H9 (cell line): Measurements from ENCODE around the gene RAB9A. TPM values are rescaled to one million over a fixed set of nuclear protein-coding genes. Genes with fewer than 3 reads are reported as not detected.
"Not testable (repeated sequence)": the region's sequence is repeated elsewhere in the genome, so short reads cannot be mapped to it uniquely, and the experiment has no call there.

Experiments used
- DNase-seq: peaks from one replicate; pipeline ENCODE4 v3.0.0-alpha.2; 2017
- H2AFZ ChIP-seq: one replicate; pipeline ENCODE4 v1.6.1; 2013; ENCODE audit warnings: mild to moderate bottlenecking, low read length, control low read depth, moderate library complexity
- H2AK5ac ChIP-seq: 2 replicates; pipeline ENCODE4 v1.6.1; 2013; ENCODE audit warnings: low read length, control low read depth, mixed read lengths; ENCODE audit not compliant: insufficient read length
- H2BK120ac ChIP-seq: one replicate; pipeline ENCODE4 v1.6.1; 2013; ENCODE audit warnings: low read depth, mild to moderate bottlenecking, low read length, control low read depth, inconsistent platforms; ENCODE audit not compliant: poor library complexity, severe bottlenecking
- H2BK12ac ChIP-seq: 2 replicates; pipeline ENCODE4 v1.6.1; 2013; ENCODE audit warnings: low read length, control low read depth, mixed read lengths, low read depth; ENCODE audit not compliant: insufficient read length
- H2BK15ac ChIP-seq: 2 replicates; pipeline ENCODE4 v1.6.1; 2013; ENCODE audit warnings: low read depth, low read length, control low read depth
- H2BK20ac ChIP-seq: one replicate; pipeline ENCODE4 v1.6.1; 2013; ENCODE audit warnings: low read depth, mild to moderate bottlenecking, low read length, control low read depth, inconsistent platforms; ENCODE audit not compliant: poor library complexity, severe bottlenecking
- H2BK5ac ChIP-seq: 2 replicates; pipeline ENCODE4 v1.6.1; 2013; ENCODE audit warnings: low read length, control low read depth, mixed read lengths; ENCODE audit not compliant: insufficient read length
- H3K14ac ChIP-seq: 2 replicates; pipeline ENCODE4 v1.6.1; 2013; ENCODE audit warnings: low read length, control low read depth; ENCODE audit not compliant: insufficient read depth
- H3K18ac ChIP-seq: 2 replicates; pipeline ENCODE4 v1.6.1; 2013; ENCODE audit warnings: low read depth, mild to moderate bottlenecking, mixed read lengths, low read length, control low read depth; ENCODE audit not compliant: insufficient read length
- H3K23ac ChIP-seq: 2 replicates; pipeline ENCODE4 v1.6.1; 2013; ENCODE audit warnings: low read length, control low read depth, mixed read lengths, low read depth; ENCODE audit not compliant: insufficient read length
- H3K23me2 ChIP-seq: 2 replicates; pipeline ENCODE4 v1.6.1; 2013; ENCODE audit warnings: low read depth, mild to moderate bottlenecking, mixed read lengths, low read length, control low read depth; ENCODE audit not compliant: insufficient read length, poor library complexity, severe bottlenecking
- H3K27ac ChIP-seq: 2 replicates; pipeline ENCODE4 v1.5.1; 2013; ENCODE audit warnings: low read length, control low read depth, mixed read lengths, low read depth; ENCODE audit not compliant: insufficient read length
- H3K27me3 ChIP-seq: 2 replicates; pipeline ENCODE4 v1.6.1; 2013; ENCODE audit warnings: low read length, control low read depth, inconsistent platforms; ENCODE audit not compliant: insufficient read depth
- H3K4ac ChIP-seq: 2 replicates; pipeline ENCODE4 v1.6.1; 2013; ENCODE audit warnings: low read depth, mild to moderate bottlenecking, control low read depth, inconsistent platforms, low read length, moderate library complexity
- H3K4me1 ChIP-seq: 2 replicates; pipeline ENCODE4 v1.6.1; 2013; ENCODE audit warnings: low read length, control low read depth, inconsistent platforms; ENCODE audit not compliant: insufficient read depth
- H3K4me2 ChIP-seq: 2 replicates; pipeline ENCODE4 v1.6.1; 2013; ENCODE audit warnings: low read length, control low read depth, mixed read lengths; ENCODE audit not compliant: insufficient read length, insufficient read depth
- H3K56ac ChIP-seq: 2 replicates; pipeline ENCODE4 v1.6.1; 2013; ENCODE audit warnings: low read depth, mild to moderate bottlenecking, mixed read lengths, low read length, control low read depth; ENCODE audit not compliant: insufficient read length
- H3K79me1 ChIP-seq: 2 replicates; pipeline ENCODE4 v1.6.1; 2013; ENCODE audit warnings: low read depth, mild to moderate bottlenecking, moderate library complexity, low read length, control low read depth, inconsistent platforms; ENCODE audit not compliant: insufficient read depth, poor library complexity, severe bottlenecking
- H3K79me2 ChIP-seq: 2 replicates; pipeline ENCODE4 v1.6.1; 2013; ENCODE audit warnings: low read length, control low read depth, inconsistent platforms; ENCODE audit not compliant: insufficient read depth
- H3K9ac ChIP-seq: 2 replicates; pipeline ENCODE4 v1.6.1; 2013; ENCODE audit warnings: low read length, control low read depth, mixed read lengths; ENCODE audit not compliant: insufficient read length; ENCODE audit errors: extremely low read depth
- H3K9me3 ChIP-seq: one replicate; pipeline ENCODE4 v1.6.1; 2013; ENCODE audit warnings: low read depth, low read length, inconsistent platforms; ENCODE audit not compliant: control insufficient read depth
- H3T11ph ChIP-seq: one replicate; pipeline ENCODE4 v1.6.1; 2013; ENCODE audit warnings: mild to moderate bottlenecking, low read length, control low read depth, inconsistent platforms
- H4K20me1 ChIP-seq: one replicate; pipeline ENCODE4 v1.6.1; 2013; ENCODE audit not compliant: control insufficient read depth, insufficient read length, insufficient read depth
- H4K5ac ChIP-seq: 2 replicates; pipeline ENCODE4 v1.6.1; 2013; ENCODE audit warnings: low read depth, mild to moderate bottlenecking, mixed read lengths, low read length, control low read depth; ENCODE audit not compliant: insufficient read length
- H4K8ac ChIP-seq: replicated peaks from 2 replicates; pipeline ENCODE4 v1.6.1; 2013; ENCODE audit warnings: low read length, control low read depth, mixed read lengths, low read depth; ENCODE audit not compliant: insufficient read length
- H4K91ac ChIP-seq: 2 replicates; pipeline ENCODE4 v1.6.1; 2013; ENCODE audit warnings: low read depth, mild to moderate bottlenecking, moderate library complexity, mixed read lengths, low read length, control low read depth; ENCODE audit not compliant: insufficient read length
- H3K27ac Mint-ChIP-seq, 3 experiments: 2 replicates in 2 of 3; 3 replicates in 1 of 3; pipeline ENCODE4 v1.8.0; 2020 to 2021; ENCODE audit warnings: mixed read lengths in 3 of 3, mild to moderate bottlenecking in 1 of 3, moderate library complexity in 1 of 3
- H3K27me3 Mint-ChIP-seq: 2 replicates; pipeline ENCODE4 v1.8.0; 2021; ENCODE audit warnings: low read depth, mild to moderate bottlenecking, moderate library complexity, mixed read lengths
- H3K36me3 Mint-ChIP-seq, 3 experiments: 2 replicates in 2 of 3; 3 replicates in 1 of 3; pipeline ENCODE4 v1.8.0; 2020 to 2021; ENCODE audit warnings: low read depth in 3 of 3, mixed read lengths in 3 of 3; ENCODE audit not compliant: insufficient read depth in 1 of 3
- H3K4me1 Mint-ChIP-seq, 2 experiments: 2 replicates each; pipeline ENCODE4 v1.8.0; 2020; ENCODE audit warnings: mixed read lengths in 2 of 2
- H3K4me3 Mint-ChIP-seq, 2 experiments: 2 replicates in 1 of 2; 3 replicates in 1 of 2; pipeline ENCODE4 v1.8.0; 2020 to 2021; ENCODE audit warnings: mild to moderate bottlenecking in 2 of 2, mixed read lengths in 2 of 2, moderate library complexity in 1 of 2
- H3K9me3 Mint-ChIP-seq, 2 experiments: 2 replicates in 1 of 2; 3 replicates in 1 of 2; pipeline ENCODE4 v1.8.0; 2020; ENCODE audit warnings: mild to moderate bottlenecking in 2 of 2, mixed read lengths in 2 of 2, moderate library complexity in 1 of 2
- WGBS: extraction: QIAGEN DNeasy Blood & Tissue Kit; methylation state at CpG from one replicate; pipeline ENCODE4 v1.1.7; 2013; ENCODE audit warnings: missing lambda C conversion rate, low lambda C conversion rate, mixed read lengths; ENCODE audit not compliant: insufficient read length; ENCODE audit errors: extremely low coverage; 5-methylcytosine and 5-hydroxymethylcytosine counted together
- total RNA-seq: library from RNA; stranded (reverse); gene quantifications from 2 replicates; pipeline ENCODE4 v1.2.1, GENCODE V29; 2021

RAB9A gene
- total RNA-seq, 1 experiment from 2014 or later: 21.3 TPM

- not testable (repeated sequence) for H3K27ac Mint-ChIP-seq, H3T11ph ChIP-seq, H3K9me3 ChIP-seq, H2BK5ac ChIP-seq, H3K18ac ChIP-seq, H4K20me1 ChIP-seq, H4K5ac ChIP-seq, H3K27me3 ChIP-seq, H3K56ac ChIP-seq, H2BK12ac ChIP-seq, H3K4ac ChIP-seq, H2BK120ac ChIP-seq, H3K4me3 Mint-ChIP-seq, H4K8ac ChIP-seq, H3K79me2 ChIP-seq, H3K27ac ChIP-seq, H3K4me1 ChIP-seq, H3K4me2 ChIP-seq, H3K23me2 ChIP-seq, H3K79me1 ChIP-seq, H3K27me3 Mint-ChIP-seq, H3K14ac ChIP-seq, H2AK5ac ChIP-seq, H2AFZ ChIP-seq, H4K91ac ChIP-seq, DNase-seq, H3K9ac ChIP-seq, H2BK15ac ChIP-seq, H2BK20ac ChIP-seq, H3K23ac ChIP-seq
- Mint-ChIP-seq H3K36me3 (peaks cover 28 to 54% (median 42%) of the 10 kb centered on the region in 3 experiments), H3K9me3 (peaks cover 53 to 69% of the 10 kb centered on the region in 2 experiments), H3K4me1 (peaks cover 2 to 12% of the 10 kb centered on the region in 2 experiments; a peak in 3 of 4 replicates)
- no CpG with 5 or more reads among the region's 2 CpGs for WGBS
These were observed 37.7 kb downstream of the RAB9A start for GRCh38 chrX:13726583-13726982.

- H4K91ac ChIP-seq, H2BK12ac ChIP-seq, H3K18ac ChIP-seq, H2BK120ac ChIP-seq, H3K4me1 ChIP-seq, H3K27me3 Mint-ChIP-seq, H4K20me1 ChIP-seq, H3K9ac ChIP-seq, H3K9me3 ChIP-seq, H3K23me2 ChIP-seq, H3K27ac Mint-ChIP-seq, H3K79me1 ChIP-seq, H3K4me3 Mint-ChIP-seq, H2BK15ac ChIP-seq, H3K27me3 ChIP-seq, DNase-seq, H2BK20ac ChIP-seq, H3K56ac ChIP-seq, H2BK5ac ChIP-seq, H3K14ac ChIP-seq, H3K4me2 ChIP-seq, H3K27ac ChIP-seq, H3K4ac ChIP-seq, H2AK5ac ChIP-seq, H4K8ac ChIP-seq, H2AFZ ChIP-seq, H3K23ac ChIP-seq, H3T11ph ChIP-seq, H4K5ac ChIP-seq: not testable (repeated sequence)
- peaks cover 8 to 14% of the 10 kb centered on the region in 2 experiments; a peak in 3 of 4 replicates for H3K4me1 Mint-ChIP-seq
- no CpG with 5 or more reads among the region's 1 CpG for WGBS
- H3K36me3 Mint-ChIP-seq: peaks cover 13 to 48% (median 32%) of the 10 kb centered on the region in 3 experiments; a peak in 6 of 7 replicates
- H3K79me2 ChIP-seq: peaks cover 11% of the 10 kb centered on the region; the same call in 1 of the 2 replicates
- H3K9me3 Mint-ChIP-seq: peaks cover 47 to 76% of the 10 kb centered on the region in 2 experiments
These were observed 41.6 kb downstream of the RAB9A start for GRCh38 chrX:13730523-13730922.
